Mucosa of stomach (tissue), 1 donor: ENCODE data around the gene INAFM1.

Experiments used
- H3K27me3 ChIP-seq: one replicate; pipeline ENCODE4 v1.7.0; 2013; ENCODE audit warnings: mild to moderate bottlenecking, low read length; ENCODE audit not compliant: control insufficient read depth, insufficient read depth
- H3K36me3 ChIP-seq: one replicate; pipeline ENCODE4 v1.7.0; 2013; ENCODE audit warnings: low read length; ENCODE audit not compliant: control insufficient read depth, insufficient read depth
- H3K4me1 ChIP-seq: one replicate; pipeline ENCODE4 v1.7.0; 2013; ENCODE audit warnings: mild to moderate bottlenecking, low read length; ENCODE audit not compliant: control insufficient read depth, insufficient read depth
- H3K4me3 ChIP-seq: one replicate; pipeline ENCODE4 v1.7.0; 2013; ENCODE audit warnings: low read length
- H3K9ac ChIP-seq: one replicate; pipeline ENCODE4 v1.7.0; 2013; ENCODE audit warnings: mild to moderate bottlenecking, low read length, moderate library complexity
- H3K9me3 ChIP-seq: one replicate; pipeline ENCODE4 v1.7.0; 2013; ENCODE audit warnings: mild to moderate bottlenecking, low read length, moderate library complexity; ENCODE audit not compliant: control insufficient read depth
- donor health status: Pancreatic carcinoma.

The INAFM1 gene

GRCh38 chr19:47274071-47274890 is at the start of gene INAFM1:
TSS of gene INAFM1 (plus strand) at chr19:47274885. CDS start at chr19:47274920, 35 bp downstream.
- Histone ChIP-seq H3K4me3 (peak within 1 kb of the TSS; percentile 48), H3K9me3 (no peaks in the 10 kb centered on the region), H3K4me1 (peaks cover 14% of the 10 kb centered on the region), H3K9ac (peak within 1 kb of the TSS; percentile 89), H3K36me3 (no peaks in the 10 kb centered on the region), H3K27me3 (no peaks in the 10 kb centered on the region)

DNA sequence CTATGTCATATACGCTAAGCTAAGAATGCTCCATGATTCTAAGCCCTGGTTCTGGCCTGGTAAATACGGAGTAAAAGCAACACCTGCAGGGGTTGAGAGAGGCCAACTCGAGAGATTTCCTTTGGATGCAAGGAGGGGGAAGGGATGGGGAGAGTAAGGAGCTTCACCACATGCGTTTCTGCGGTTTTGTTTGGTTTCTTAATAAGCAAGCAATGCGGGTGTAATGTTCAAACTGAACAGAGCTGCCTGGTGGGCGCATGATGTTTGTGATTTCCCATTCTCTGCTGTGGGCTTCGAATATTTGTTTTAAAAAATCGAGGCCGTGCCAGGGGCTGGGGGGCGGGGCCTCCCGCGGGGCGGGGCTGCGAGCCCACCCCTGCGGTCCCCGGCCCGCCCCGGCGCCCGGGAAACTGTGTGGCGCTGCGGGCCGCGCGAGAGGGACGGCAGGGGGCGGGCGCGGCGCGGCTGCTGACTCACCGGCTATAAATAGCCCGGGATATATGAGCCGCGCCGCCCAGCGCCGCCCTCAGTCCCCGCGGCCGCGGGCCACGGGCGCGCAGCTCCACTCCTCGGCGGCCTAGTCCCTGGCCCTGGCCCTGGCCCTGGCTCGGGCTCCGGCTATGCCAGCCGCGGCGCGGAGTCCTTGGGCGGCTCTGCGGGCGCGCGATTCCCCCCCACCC is 48.8 kb upstream of the INAFM1 start:
- Histone ChIP-seq H3K4me1 (peaks cover 41% of the 10 kb centered on the region), H3K4me3 (peak overlapping the region; percentile 80), H3K27me3 (peaks cover 7% of the 10 kb centered on the region), H3K9me3 (no peaks in the 10 kb centered on the region), H3K36me3 (no peaks in the 10 kb centered on the region), H3K9ac (peak overlapping the region; percentile 94)

DNA sequence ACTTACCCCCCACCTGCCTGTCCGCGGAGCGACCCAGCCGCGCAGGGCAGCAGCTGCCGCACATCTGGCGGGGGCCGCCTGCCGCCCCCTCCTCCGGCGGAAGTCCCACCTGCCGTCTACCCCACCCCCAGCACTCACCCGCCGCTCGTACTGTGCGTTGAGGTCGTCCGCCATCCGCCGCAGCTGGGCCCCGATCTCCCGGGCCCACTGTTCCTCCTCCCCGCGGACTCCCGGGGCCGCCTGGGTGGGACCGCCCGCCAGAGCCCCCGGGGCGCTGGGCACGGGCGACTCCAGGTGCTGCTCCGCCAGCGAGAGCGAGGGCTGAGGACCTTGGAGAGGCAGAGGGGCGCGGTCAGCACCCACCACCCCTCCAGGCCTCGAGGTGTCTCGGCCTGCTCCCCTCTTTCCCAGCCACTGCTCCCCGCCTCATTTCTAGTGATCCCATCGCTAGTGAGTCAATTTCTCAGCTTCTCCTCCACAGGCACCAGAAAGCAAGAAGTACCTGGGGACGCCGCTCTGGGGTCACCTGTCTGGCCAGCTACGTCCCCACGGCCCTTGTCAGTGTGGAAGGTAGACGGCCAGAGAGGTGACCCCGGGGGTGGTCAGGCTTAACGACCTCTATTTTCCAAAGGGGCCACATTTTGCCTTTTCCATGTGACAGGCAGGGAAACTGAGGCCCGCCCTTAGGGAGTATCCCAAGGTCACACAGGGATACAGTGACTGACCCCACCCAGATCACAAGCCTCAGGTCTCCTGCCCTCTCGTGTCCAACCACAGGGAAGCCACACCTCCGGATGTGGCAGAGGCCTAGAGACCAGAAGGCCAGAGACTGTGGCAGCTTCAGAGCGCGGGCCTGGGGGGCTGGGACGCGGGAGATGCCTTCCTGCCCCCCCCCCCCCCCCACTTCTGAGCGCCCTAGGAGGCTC is 48.0 kb upstream of the INAFM1 start:
- Histone ChIP-seq H3K4me3 (peak overlapping the region; percentile 80), H3K36me3 (no peaks in the 10 kb centered on the region), H3K4me1 (peaks cover 45% of the 10 kb centered on the region), H3K27me3 (peaks cover 7% of the 10 kb centered on the region), H3K9me3 (no peaks in the 10 kb centered on the region), H3K9ac (peak overlapping the region; percentile 94)

GRCh38 chr19:47227352-47228167 is 47.1 kb upstream of the INAFM1 start:
- H3K36me3 ChIP-seq, result no peaks in the 10 kb centered on the region

DNA sequence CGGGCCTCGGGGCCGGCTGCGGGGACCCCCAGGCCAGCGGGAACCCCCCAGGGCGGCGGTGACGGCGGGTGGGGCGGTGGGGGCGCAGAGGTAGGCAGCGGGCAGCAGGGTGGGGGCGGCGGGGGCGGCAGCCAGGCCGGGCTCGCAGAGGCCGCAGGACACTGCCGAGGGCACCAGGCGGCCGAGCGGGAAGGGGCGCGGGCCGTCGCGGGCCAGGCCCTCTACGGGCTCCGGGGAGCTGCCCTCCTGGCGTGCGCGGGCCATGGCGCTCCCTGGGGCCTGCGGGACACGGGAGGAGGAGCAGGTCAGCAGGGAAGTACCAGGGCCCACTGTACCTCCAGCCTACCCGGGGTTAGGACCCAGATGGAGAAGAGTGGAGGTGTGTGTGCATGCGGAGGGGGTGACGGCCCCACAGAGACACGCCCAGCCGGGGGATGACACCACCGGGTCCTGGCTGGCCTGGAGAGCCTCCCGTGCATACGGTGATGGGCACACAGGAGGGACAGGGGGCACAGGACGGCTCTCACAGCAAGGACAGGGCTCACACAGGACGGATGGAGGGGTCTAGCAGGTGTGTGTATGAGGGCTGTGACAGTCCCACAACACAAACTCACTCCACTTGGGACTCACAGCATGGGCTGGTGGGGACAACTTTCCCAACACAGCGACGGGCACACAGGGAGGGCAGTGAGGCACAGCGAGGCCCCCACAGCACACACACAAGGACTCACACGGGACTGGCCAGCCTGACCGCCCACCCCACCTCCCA is 46.3 kb upstream of the INAFM1 start:
- no peaks in the 10 kb centered on the region for H3K36me3 ChIP-seq
- H3K9me3 ChIP-seq, result no peaks in the 10 kb centered on the region
- peaks cover 58% of the 10 kb centered on the region for H3K4me1 ChIP-seq
- H3K4me3 ChIP-seq, result peak overlapping the region; percentile 80
- peak overlapping the region; percentile 94 for H3K9ac ChIP-seq
- peaks cover 7% of the 10 kb centered on the region for H3K27me3 ChIP-seq

More at GRCh38 chr19:47227352-47228167, 47.1 kb upstream of the INAFM1 start:
- no peaks in the 10 kb centered on the region for H3K9me3 ChIP-seq
- peak overlapping the region; percentile 94 for H3K9ac ChIP-seq
- peaks cover 7% of the 10 kb centered on the region for H3K27me3 ChIP-seq
- peak overlapping the region; percentile 80 for H3K4me3 ChIP-seq
- H3K4me1 ChIP-seq, result peaks cover 54% of the 10 kb centered on the region

DNA sequence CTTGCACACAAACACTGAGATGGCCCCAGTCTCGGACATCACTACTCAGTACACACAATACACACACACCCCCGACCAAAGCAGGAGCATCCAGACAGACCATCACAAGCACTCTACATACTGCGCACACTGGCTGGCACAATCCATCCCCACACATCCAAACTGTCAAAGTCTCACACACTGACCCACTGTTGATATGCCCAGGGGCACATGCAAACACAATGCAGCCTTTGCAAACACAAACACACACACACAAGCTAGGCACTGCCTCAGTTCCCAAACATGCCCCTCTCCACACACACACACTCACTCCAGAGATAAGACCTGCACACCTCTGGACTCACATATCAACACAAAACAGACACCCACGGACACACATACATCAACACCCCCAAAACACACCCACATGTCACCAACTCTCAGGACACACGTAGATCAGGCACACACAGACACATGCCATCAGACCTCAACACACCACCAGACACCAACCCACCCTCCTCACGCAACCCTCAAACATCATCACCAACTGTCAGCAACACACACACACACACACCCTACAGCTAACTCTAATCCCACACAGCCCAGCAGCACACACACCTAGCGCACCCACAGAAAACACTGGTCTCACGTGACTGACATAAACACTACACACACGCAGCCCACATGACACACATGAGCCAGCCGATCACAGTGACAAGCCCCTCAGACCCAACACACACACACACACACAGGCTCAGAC is 45.6 kb upstream of the INAFM1 start:
- Histone ChIP-seq H3K9me3 (no peaks in the 10 kb centered on the region), H3K9ac (peak overlapping the region; percentile 94)

DNA sequence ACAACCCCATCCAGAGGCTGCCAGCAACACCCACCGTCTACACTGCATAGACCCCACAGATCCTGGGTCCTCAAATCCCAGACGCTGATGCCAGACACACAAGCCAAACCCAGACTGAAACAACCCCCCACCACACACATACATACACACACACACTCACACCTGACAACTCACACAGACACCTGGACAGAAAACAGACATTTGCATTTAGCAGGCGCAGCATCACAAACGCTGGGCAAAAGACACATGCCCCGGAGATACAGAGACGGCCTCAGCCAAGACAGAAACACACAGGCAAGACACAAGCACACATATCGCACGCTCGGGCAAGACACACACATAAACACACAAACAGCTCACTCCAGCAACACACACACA is 45.0 kb upstream of the INAFM1 start:
- peaks cover 7% of the 10 kb centered on the region for H3K27me3 ChIP-seq
- peak overlapping the region; percentile 60 for H3K4me3 ChIP-seq
- H3K4me1 ChIP-seq, result peaks cover 58% of the 10 kb centered on the region
- H3K9me3 ChIP-seq, result no peaks in the 10 kb centered on the region
- H3K9ac ChIP-seq, result peak overlapping the region; percentile 94
- no peaks in the 10 kb centered on the region for H3K36me3 ChIP-seq

More for the DNA sequence above, 45.6 kb upstream of the INAFM1 start:
- H3K4me3 ChIP-seq, result peak overlapping the region; percentile 60
- H3K27me3 ChIP-seq, result peaks cover 7% of the 10 kb centered on the region
- peaks cover 58% of the 10 kb centered on the region for H3K4me1 ChIP-seq
- H3K36me3 ChIP-seq, result no peaks in the 10 kb centered on the region

DNA sequence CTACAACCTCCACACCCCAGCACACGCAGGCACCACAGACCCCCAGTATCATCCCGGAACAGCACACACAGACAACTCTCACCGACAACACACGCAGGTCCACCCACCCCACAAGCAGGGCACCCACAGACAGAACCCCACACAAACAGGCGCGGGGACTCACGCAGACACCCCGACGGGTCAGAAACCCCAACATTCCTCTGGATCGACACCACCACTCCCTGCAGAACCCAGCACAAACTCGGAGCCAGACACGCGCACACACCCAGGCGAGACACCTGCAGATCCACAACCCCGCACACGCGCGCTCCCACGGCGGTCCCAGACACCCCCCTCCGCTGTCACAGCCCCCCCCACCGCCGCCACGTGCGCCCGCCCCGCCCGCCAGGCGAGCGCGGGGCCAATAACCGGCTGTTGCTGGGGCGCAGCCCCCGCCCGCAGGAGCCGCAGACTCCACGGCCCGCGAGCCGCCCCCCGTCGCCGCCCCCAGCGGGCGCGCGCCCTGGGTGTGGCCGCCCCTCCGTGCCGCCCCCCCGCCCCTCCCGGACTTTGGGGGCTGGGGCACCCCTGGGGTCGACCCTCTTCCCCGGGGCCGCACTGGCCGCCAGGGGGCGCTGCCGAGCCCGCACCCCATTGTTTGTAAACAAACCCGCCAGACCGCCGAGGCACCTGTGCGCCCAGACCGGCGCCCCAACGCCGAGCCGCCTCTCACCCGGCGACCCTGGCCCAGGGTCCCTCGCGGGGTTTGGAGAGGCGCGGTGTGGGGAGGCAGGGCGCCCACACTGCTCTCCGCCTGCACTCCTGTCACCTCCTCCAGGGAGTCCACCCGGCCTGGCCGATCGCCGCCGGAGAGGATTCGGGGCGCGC is 44.4 kb upstream of the INAFM1 start:
- H3K36me3 ChIP-seq, result no peaks in the 10 kb centered on the region
- H3K4me1 ChIP-seq, result peaks cover 57% of the 10 kb centered on the region
- no peaks in the 10 kb centered on the region for H3K9me3 ChIP-seq
- peaks cover 7% of the 10 kb centered on the region for H3K27me3 ChIP-seq
- H3K9ac ChIP-seq, result peak overlapping the region; percentile 94
- peak overlapping the region; percentile 60 for H3K4me3 ChIP-seq

- Histone ChIP-seq H3K4me1 (peaks cover 51% of the 10 kb centered on the region), H3K4me3 (peak within 1 kb of the TSS; percentile 84), H3K36me3 (no peaks in the 10 kb centered on the region), H3K9me3 (no peaks in the 10 kb centered on the region), H3K27me3 (peaks cover 7% of the 10 kb centered on the region), H3K9ac (peak within 1 kb of the TSS; percentile 94)
Measured at GRCh38 chr19:47230921-47231214, 43.8 kb upstream of the INAFM1 start, which contains the start of gene BBC3. TSS of gene BBC3 (minus strand) at chr19:47231199. CDS start at chr19:47228431, 2,768 bp downstream.
